PC-9 (cell line): ENCODE data around the gene IL15. TPM values are rescaled to one million over a fixed set of nuclear protein-coding genes. Genes with fewer than 3 reads are reported as not detected.
"Not testable (repeated sequence)": the region's sequence is repeated elsewhere in the genome, so short reads cannot be mapped to it uniquely, and the experiment has no call there.

Source experiments
- BruUV-seq: library from RNA; stranded (reverse); fragments of 400-500 nt; replicated peaks from 2 replicates; lab custom pipeline; 2021; lab: Mats Ljungman, UMichigan
- CTCF ChIA-PET: fragments of 300-600 bp; sonication (Branson Sonifier 250); formaldehyde crosslinking; loops from one replicate; lab custom pipeline; 2022; ENCODE audit warnings: antibody characterized with exemption; lab: Charles Lee
- POLR2A ChIA-PET: fragments of 300-600 bp; sonication (Branson Sonifier 250); formaldehyde crosslinking; loops from one replicate; lab custom pipeline; 2022; ENCODE audit warnings: antibody characterized with exemption; ENCODE audit not compliant: unreplicated experiment; lab: Charles Lee
- DNase-seq, 2 experiments: peaks; one replicate each; pipeline versions ENCODE4 v3.0.0 to v3.0.0-alpha.2; 2015 to 2022; ENCODE audit warnings: mixed read lengths in 1 of 2
- H2AFZ ChIP-seq: fragments of 200-600 bp; sonication (generic); 2 replicates; pipeline ENCODE4 v1.8.1; 2017; ENCODE audit warnings: antibody characterized with exemption
- H3F3A ChIP-seq: fragments of 200-600 bp; sonication (generic); 2 replicates; pipeline ENCODE4 v1.8.1; 2017; ENCODE audit warnings: antibody characterized with exemption, mild to moderate bottlenecking, low read depth; ENCODE audit not compliant: insufficient read depth
- H3K27ac ChIP-seq: fragments of 200-600 bp; sonication (generic); 2 replicates; pipeline ENCODE4 v1.6.1; 2016; ENCODE audit warnings: mixed run types
- H3K27me3 ChIP-seq: fragments of 200-600 bp; sonication (generic); 2 replicates; pipeline ENCODE4 v1.6.1; 2016; ENCODE audit warnings: low read depth, mixed run types; ENCODE audit not compliant: insufficient read depth
- H3K36me3 ChIP-seq: fragments of 200-600 bp; sonication (generic); 2 replicates; pipeline ENCODE4 v1.6.1; 2016; ENCODE audit warnings: low read depth, mixed run types
- H3K4me1 ChIP-seq: fragments of 200-600 bp; sonication (generic); replicated peaks from 2 replicates; pipeline ENCODE4 v1.6.1; 2016; ENCODE audit warnings: mixed run types; ENCODE audit not compliant: insufficient read depth
- H3K4me2 ChIP-seq: fragments of 200-600 bp; sonication (generic); 2 replicates; pipeline ENCODE4 v1.6.1; 2017; ENCODE audit warnings: mixed run types
- H3K4me3 ChIP-seq: fragments of 200-600 bp; sonication (generic); 2 replicates; pipeline ENCODE4 v1.6.1; 2016; ENCODE audit warnings: mixed run types
- H3K79me2 ChIP-seq: fragments of 200-600 bp; sonication (generic); 2 replicates; pipeline ENCODE4 v1.6.1; 2017; ENCODE audit warnings: low read depth, mixed run types
- H3K9me2 ChIP-seq: fragments of 200-600 bp; sonication (generic); 2 replicates; pipeline ENCODE4 v1.8.1; 2017; ENCODE audit warnings: mild to moderate bottlenecking; ENCODE audit not compliant: insufficient read depth
- H3K9me3 ChIP-seq: fragments of 200-600 bp; sonication (generic); 2 replicates; pipeline ENCODE4 v1.8.1; 2016; ENCODE audit warnings: low read depth; ENCODE audit not compliant: insufficient read depth
- H4K20me1 ChIP-seq: fragments of 200-600 bp; sonication (generic); 2 replicates; pipeline ENCODE4 v1.8.1; 2017; ENCODE audit not compliant: insufficient read depth
- CTCF ChIP-seq: fragments of 200-600 bp; sonication (generic); conservative IDR thresholded peaks from 2 replicates; pipeline ENCODE4 v1.6.1; 2017; ENCODE audit warnings: mixed run types, antibody characterized with exemption, mild to moderate bottlenecking, moderate library complexity
- EZH2 ChIP-seq: fragments of 200-600 bp; sonication (generic); IDR thresholded peaks from 2 replicates; pipeline ENCODE4 v1.8.0; 2017; ENCODE audit warnings: antibody characterized with exemption, low read depth
- intact Hi-C: fragments of 100-400 bp; cut with micrococcal nuclease; formaldehyde crosslinking; loops from one replicate; pipeline ENCODE4 v1.10.0; 2022; ENCODE audit not compliant: unreplicated experiment
- total RNA-seq: library from RNA; stranded (reverse); gene quantifications from 2 replicates; pipeline ENCODE4 v1.2.3, GENCODE V29; 2021

The IL15 gene
- total RNA-seq, 1 experiment from 2014 or later = 4.2 TPM

GRCh38 chr4:141739636-141740035 lies 103.3 kb downstream of the IL15 start:
- no peak overlapping the region for H3K4me2 ChIP-seq
- H3K27me3 ChIP-seq = no peaks in the 10 kb centered on the region
- H3K79me2 ChIP-seq = no peaks in the 10 kb centered on the region
- no peak overlapping the region for H3K27ac ChIP-seq
- intact Hi-C loops = no loop called here
- H2AFZ ChIP-seq = no peak overlapping the region
- H3K4me3 ChIP-seq = no peak overlapping the region
- no peak for DNase-seq
- H3K9me3 ChIP-seq = no peaks in the 10 kb centered on the region; the same call in 1 of the 2 replicates
- no peaks in the 10 kb centered on the region for H3K9me2 ChIP-seq
- no peaks in the 10 kb centered on the region for H3K36me3 ChIP-seq
- no peaks in the 10 kb centered on the region for H3K4me1 ChIP-seq
- TF ChIP-seq CTCF (no peak), EZH2 (no peak)
- ChIA-PET POLR2A (no interaction called here), CTCF (no interaction called here)
- BruUV-seq = no TSS peak
- H4K20me1 ChIP-seq = no peaks in the 10 kb centered on the region
- H3F3A ChIP-seq = no peaks in the 10 kb centered on the region

- no peak for DNase-seq
- no peak for TF ChIP-seq CTCF
- no peak for TF ChIP-seq EZH2
- ChIA-PET CTCF (no interaction called here), POLR2A (no interaction called here)
- Histone ChIP-seq H3K79me2 (no peaks in the 10 kb centered on the region), H3K4me1 (no peaks in the 10 kb centered on the region), H3K4me3 (no peak overlapping the region), H3K27me3 (no peaks in the 10 kb centered on the region), H3K36me3 (no peaks in the 10 kb centered on the region), H3K27ac (no peak overlapping the region), H4K20me1 (no peaks in the 10 kb centered on the region), H3K9me3 (no peaks in the 10 kb centered on the region; the same call in 1 of the 2 replicates), H3K4me2 (no peak overlapping the region), H3F3A (no peaks in the 10 kb centered on the region), H2AFZ (no peak overlapping the region), H3K9me2 (no peaks in the 10 kb centered on the region)
- intact Hi-C loops = no loop called here
- BruUV-seq = no TSS peak
These were observed 109.6 kb downstream of the IL15 start for GRCh38 chr4:141746026-141746425.

DNA sequence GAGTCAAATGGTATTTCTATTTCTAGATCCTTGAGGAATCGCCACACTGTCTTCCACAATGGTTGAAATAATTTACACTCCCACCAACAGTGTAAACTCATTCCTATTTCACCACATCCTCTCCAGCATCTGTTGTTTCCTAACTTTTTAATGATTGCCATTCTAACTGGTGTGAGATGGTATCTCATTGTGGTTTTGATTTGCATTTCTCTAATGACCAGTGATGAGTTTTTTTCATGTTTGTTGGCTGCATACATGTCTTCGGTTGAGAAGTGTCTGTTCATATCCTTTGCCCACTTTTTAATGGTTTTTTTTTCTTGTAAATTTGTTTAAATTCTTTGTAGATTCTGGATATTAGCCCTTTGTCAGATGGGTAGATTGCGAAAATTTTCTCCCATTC lies 115.4 kb downstream of the IL15 start:
- POLR2A ChIA-PET, H3K27ac ChIP-seq, H3K9me2 ChIP-seq, H2AFZ ChIP-seq, intact Hi-C loops, H3K4me3 ChIP-seq, CTCF ChIA-PET, DNase-seq, H3K27me3 ChIP-seq, H3K79me2 ChIP-seq, H3F3A ChIP-seq, H3K4me2 ChIP-seq, H3K9me3 ChIP-seq, BruUV-seq, H4K20me1 ChIP-seq, H3K4me1 ChIP-seq, H3K36me3 ChIP-seq: not testable (repeated sequence)

DNA sequence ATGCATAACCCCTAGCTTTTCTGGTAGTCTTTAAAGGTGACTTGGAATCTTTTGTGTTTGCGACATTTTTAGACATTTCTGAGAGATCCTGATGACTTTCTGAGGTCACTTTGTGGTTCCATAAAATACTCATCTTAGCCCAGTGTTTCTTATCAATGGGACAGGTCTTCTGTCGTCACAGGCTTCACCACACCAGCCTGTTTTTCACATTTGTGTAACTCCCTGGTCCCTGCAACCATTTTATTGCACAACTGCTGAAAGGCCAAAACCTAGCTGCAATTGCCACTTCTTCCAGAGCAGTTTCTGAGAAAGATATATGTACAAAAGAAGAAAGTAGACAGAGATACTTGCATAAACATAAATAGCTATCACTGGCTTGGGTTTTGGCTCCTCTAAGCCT lies 120.9 kb downstream of the IL15 start:
- intact Hi-C loops = no loop called here

More for the DNA sequence above, 120.9 kb downstream of the IL15 start:
- Histone ChIP-seq H3K4me1 (no peaks in the 10 kb centered on the region), H3K9me3 (no peaks in the 10 kb centered on the region), H3K4me2 (no peak overlapping the region), H3K79me2 (no peaks in the 10 kb centered on the region), H3K9me2 (no peaks in the 10 kb centered on the region), H4K20me1 (no peaks in the 10 kb centered on the region), H3K4me3 (no peak overlapping the region), H3K27ac (no peak overlapping the region), H3K27me3 (no peaks in the 10 kb centered on the region), H3K36me3 (no peaks in the 10 kb centered on the region), H2AFZ (no peak overlapping the region), H3F3A (no peaks in the 10 kb centered on the region)
- no peak for TF ChIP-seq EZH2
- TF ChIP-seq CTCF = no peak
- POLR2A ChIA-PET = no interaction called here
- no TSS peak for BruUV-seq
- no peak for DNase-seq
- CTCF ChIA-PET = no interaction called here
